NCI-H510A treated with DMSO at 0.1 percent for 48 hours (cell line): Measurements from ENCODE around the gene ZNF429.
"Not testable (repeated sequence)": the region's sequence is repeated elsewhere in the genome, so short reads cannot be mapped to it uniquely, and the experiment has no call there.

Experiments used
- DNase-seq: peaks from one replicate; lab custom pipeline; 2025; lab: John Stamatoyannopoulos, UW

The ZNF429 gene

DNA sequence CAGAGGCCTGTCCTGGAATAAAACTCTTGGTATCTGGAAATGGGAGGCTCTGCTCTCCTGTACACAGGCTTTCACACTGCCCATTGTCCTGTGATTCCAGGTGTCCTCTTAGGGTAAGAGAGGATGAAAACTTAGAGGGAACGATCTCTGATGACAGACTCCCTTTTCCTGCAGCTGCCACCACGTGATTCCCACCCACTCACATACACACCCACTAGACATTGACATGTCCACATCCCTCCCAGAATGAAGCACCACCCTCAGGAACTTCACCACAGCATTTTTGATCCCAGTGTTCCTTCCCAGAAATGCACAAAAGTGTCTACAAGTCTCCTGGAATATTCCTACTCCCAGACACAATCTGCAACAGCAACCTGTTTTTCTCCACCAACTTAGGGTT, 8.2 kb downstream of the ZNF429 start:
- no peak for DNase-seq

DNA sequence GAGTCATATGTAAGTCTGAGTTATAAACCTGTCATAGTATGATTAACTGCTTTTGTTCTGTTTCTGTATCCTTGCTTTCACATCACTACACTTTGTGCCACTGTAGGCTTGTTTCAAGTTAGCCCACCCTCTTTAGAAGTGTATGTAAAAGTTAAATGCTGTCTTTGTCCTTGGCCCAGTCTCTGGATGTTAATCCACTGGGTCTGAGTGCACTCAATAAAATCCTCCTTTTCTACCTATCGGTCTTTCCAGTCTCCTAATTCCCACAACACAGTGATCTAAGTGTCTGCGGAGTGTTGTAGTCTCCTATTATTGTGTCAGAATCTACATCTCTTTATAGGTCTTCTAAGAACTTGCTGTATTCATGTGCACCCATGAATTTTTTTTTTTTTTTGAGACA, 14.1 kb downstream of the ZNF429 start:
- no peak for DNase-seq

DNA sequence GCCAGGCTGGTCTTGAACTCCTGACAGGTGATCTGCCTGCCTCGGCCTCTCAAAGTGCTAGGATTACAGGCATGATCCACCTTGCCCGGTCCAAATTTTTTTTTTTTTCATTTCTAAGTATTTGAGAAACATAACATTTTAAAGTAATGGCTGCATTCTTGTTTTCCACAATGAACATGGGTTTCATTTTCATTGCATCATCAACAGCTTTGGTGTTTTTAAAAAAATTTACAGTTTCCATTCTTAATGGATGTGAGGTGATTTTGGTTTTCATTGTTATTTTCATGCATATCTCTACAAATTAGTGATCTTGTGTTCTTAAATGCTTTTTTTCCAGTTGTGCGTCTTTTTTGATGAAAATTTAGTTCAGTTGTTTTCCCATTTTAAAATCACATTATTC, 27.5 kb downstream of the ZNF429 start:
- no peak for DNase-seq

GRCh38 chr19:21536741-21537290, 31.4 kb downstream of the ZNF429 start:
- not testable (repeated sequence) for DNase-seq

- DNase-seq = no peak
Observed at GRCh38 chr19:21559444-21559843, 54.0 kb downstream of the ZNF429 start.

DNA sequence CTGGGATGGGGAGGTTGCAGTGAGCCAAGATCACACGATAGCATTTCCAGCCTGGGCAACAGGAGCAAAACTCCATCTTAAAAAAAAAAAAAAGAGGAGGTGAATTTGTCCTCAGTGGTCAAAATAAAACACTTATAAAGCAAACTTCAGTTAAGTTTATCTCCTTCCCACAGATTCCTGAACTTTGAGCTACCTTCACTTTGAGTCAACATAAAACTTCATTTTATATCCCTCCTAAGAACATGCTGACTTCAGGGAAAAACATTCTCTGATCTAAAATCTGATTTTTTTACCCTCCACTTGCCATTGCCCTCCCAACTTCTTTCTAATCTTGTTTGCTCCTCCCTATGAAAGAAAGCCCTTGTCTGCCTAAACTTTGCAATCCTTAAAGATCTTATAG, 59.0 kb downstream of the ZNF429 start:
- no peak for DNase-seq

DNA sequence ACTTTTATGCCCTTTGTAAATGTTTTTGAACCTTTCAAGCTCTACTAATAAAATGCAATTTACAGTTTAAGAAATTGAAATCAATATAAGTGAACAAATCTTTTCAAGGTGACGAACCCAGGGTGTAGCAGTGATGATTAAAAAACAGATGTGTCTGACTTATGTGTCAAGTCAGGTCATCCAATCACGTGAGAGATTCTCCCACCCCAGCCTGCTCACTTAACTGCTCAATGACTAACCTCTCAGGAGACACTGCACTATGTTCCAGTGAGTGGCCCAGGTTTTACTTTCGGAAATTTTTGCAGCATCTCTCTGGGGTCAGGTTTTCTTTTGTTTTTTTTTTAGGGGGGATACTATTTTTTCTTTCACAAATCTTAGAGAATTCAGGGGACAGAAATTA, 60.7 kb downstream of the ZNF429 start:
- no peak for DNase-seq

DNA sequence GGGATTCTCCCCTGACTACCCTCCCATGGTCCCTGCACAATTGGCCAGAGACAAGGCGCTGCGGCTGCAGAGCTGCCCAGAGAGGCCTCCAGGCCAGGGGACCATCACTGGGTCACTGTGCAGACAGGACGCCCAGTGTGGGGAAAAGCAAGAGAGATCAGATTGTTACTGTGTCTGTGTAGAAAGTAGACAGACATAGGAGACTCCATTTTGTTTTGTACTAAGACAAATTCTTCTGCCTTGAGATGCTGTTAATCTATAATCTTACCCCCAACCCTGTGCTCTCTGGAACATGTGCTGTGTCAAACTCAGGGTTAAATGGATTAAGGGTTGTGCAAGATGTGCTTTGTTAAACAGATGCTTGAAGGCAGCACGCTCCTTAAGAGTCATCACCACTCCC, 62.4 kb downstream of the ZNF429 start:
- not testable (repeated sequence) for DNase-seq

- DNase-seq = peak; percentile 93
Observed at GRCh38 chr19:21568816-21569493, 63.6 kb downstream of the ZNF429 start.

GRCh38 chr19:21569494-21569865, 64.1 kb downstream of the ZNF429 start:
- no peak for DNase-seq

DNA sequence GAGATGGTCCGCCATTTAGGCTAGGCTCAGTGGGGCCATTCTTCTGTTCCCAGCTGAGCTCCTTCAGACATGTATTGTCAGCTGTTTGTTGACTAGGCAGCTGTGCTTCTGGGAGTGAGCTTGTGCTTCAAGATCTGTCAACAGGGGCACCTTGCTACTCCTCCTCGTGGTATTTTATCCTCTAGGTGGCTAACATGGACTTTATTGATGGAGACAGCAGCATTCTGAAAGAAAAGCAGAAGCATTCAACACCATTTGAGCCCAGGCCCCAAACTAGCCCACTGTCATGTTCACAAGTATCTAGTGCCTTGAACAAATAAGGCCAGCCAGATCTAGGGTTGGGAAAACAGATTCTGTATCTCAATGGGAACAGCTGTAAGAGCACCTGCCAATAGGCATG, 65.9 kb downstream of the ZNF429 start:
- DNase-seq = no peak

DNA sequence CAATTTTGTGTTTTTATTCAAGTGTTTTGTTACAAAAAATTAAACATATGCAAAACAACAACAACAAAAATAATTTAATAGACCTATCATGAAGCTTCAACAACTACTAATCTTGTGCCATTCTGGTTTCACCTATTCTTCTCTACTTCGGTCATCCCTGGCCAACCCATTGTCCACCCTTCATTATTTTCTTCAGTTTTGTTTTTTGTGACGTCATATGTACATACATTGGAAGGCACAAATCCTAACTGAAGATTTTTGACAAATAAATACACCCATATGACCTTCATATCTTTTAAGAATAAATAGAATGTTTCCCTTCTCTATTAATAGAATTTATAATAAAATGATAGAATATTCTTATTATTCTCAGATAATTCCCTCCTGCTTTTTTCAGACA, 69.2 kb downstream of the ZNF429 start:
- DNase-seq = no peak

GRCh38 chr19:21576481-21576880, 71.1 kb downstream of the ZNF429 start:
- no peak for DNase-seq

- no peak for DNase-seq
Observed at GRCh38 chr19:21580101-21580500, 74.7 kb downstream of the ZNF429 start.

DNA sequence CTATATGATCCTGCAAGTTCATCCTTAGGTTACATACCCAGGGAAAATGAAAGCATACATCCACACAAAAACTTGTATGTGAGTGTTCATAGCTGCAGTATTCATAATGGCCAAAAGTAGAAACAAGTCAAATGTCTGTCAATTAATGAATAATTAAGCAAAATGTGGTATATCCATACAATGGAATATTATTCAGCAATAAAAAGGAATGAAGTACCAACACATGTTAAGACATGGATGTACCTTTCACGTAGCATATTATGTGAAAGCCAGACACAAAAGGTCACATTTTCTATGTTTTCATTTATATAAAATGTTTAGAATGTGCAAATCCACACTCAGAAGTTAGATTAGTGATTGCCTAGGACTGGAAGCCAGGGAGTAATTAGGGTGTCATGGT, 75.4 kb downstream of the ZNF429 start:
- no peak for DNase-seq

- DNase-seq = no peak
Observed at GRCh38 chr19:21581646-21582240, 76.3 kb downstream of the ZNF429 start.

DNA sequence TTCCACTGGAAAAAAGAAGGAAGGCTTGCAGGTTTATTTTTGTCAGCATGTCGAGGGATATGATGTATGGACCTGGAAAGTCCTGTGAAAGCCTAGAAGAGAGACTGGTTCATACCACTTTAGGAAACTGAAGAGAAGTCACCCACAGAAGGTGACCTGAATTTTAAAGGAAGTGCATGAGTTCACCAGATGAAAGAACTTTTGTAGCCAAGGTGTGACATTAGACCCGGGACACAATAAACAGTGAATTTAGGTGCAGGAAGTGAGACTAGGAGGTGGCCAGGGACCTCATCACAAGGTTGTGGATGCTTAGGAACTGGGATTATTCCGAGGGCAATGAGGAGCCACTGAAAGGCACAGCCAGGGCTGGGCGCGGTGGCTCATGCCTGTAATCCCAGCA, 79.1 kb downstream of the ZNF429 start:
- DNase-seq = no peak

- no peak for DNase-seq
Observed at GRCh38 chr19:21585281-21585890, 80.0 kb downstream of the ZNF429 start.

DNA sequence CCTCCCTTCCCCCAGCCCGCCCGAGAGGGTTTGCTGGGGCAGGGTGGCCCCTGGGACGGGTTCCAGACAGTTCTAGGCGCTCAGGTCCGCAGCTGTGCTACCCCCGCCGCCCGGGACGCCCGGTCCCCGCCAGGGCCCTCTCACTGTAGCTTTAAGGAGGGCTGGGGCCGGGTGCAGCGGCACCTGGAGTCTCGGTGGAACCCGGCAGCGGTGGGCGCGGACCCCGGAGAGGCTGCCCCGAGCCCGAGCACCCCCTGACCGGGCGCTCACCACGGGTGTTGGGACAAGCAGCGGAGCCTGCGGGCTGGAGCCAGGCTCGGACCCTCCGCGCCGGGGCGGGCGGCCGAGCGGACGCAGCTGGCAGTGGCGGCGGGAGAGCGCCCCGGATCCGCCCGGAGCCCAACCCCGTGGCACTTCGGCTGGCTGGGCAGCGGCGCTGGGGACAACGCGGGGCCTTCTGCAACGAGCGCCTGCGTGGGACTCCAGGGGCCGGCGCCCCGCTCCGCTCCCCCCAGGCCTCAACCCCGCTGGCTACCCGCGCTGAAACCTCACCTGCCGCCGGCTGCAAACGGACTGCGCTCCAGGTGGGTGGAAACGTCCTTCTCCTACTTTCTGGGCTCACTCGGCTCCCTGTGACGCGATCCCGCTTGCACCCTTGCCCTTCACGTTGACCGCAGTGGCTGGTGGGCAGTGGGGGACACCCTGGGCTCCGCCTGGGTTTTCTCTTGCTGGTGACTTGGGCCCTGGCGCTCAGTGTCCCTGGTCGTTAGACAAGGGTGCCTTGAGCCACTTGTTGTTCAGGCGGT, 81.1 kb downstream of the ZNF429 start:
- no peak for DNase-seq

- no peak for DNase-seq
Observed at GRCh38 chr19:21587117-21587461, 81.7 kb downstream of the ZNF429 start.

DNA sequence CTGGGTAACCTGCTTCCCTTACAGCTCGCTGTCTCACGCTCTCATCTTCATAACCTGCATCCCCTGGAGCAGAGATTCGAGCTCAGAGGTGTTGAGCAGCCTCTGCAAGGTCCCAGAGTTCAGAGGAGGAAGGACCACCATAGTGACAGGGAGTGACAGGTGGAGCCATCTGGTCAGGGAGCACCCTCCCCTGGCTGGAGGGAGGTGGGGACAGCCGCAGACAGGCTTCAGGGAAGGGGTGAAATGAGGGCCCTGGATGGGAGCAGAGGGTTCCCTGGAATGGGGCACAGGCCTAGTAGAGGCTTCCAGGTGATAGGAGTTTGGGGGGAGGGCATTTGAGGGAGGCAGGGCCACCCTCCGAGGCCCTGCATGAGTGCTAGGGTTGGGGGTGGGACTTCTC, 82.1 kb downstream of the ZNF429 start:
- no peak for DNase-seq

DNA sequence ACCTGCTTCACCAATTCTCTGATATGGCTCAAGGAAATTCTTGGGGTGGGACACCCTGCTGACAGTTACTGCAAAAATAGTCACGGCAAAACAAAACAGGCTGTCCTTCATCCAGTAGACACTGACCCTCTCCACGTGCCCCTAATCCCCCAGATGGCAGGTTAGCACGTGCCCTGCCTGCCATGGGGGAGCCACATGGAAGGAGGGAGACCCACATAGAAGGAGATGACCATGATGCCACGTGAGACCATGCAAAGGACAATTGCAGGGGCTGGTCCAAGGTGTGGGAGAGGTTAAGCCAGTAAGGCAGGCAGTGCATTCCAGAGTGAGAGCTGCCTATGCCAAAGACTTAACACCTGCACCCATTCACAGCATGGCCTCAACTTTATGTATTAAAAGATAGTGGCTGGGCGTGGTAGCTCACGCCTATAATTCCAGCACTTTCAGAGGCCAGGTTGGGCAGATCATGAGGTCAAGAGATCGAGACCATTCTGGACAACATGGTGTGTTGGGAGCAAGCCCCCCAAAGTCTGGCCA, 82.7 kb downstream of the ZNF429 start:
- DNase-seq = no peak
